B cell (primary cell): ENCODE measurements around the gene EIPR1. TPM values are rescaled to one million over a fixed set of nuclear protein-coding genes. Genes with fewer than 3 reads are reported as not detected.

Experiments used
- ATAC-seq: fragments of 200-7000 bp; cut with Tn5 transposase; one replicate; pipeline ENCODE4 v1.10.0; 2021; ENCODE audit warnings: low read depth, mild to moderate bottlenecking, moderate number of reproducible peaks, moderate library complexity
- CTCF ChIA-PET: fragments of 350-600 bp; sonication (Branson Sonifier 250); formaldehyde crosslinking; loops from one replicate; lab custom pipeline; 2021; ENCODE audit warnings: antibody characterized with exemption, inconsistent platforms; lab: Charles Lee
- POLR2A ChIA-PET: fragments of 350-600 bp; sonication (Branson Sonifier 250); formaldehyde crosslinking; loops from one replicate; lab custom pipeline; 2021; ENCODE audit warnings: antibody characterized with exemption; lab: Charles Lee
- DNase-seq: peaks from one replicate; pipeline ENCODE4 v3.0.0; 2013
- H2AFZ ChIP-seq: 2 replicates; pipeline ENCODE4 v1.6.1; 2012; ENCODE audit warnings: mild to moderate bottlenecking, low read depth, low read length; ENCODE audit not compliant: insufficient read depth, poor library complexity, severe bottlenecking
- H3K27ac ChIP-seq, 2 donors: 1 replicate in 1 of 2; 2 replicates in 1 of 2; pipeline ENCODE4 v1.5.1; 2012 to 2013; ENCODE audit warnings: low read length in 2 of 2, mild to moderate bottlenecking in 2 of 2, moderate library complexity in 1 of 2
- H3K27me3 ChIP-seq, 4 experiments: fragments of 200-600 bp in 1 of 4; sonication (generic) in 1 of 4; replicated peaks in 1 of 4; 1 replicate in 2 of 4; 2 replicates in 2 of 4; pipeline versions ENCODE4 v1.6.1 to v1.7.0; 2013 to 2016; ENCODE audit warnings: low read length in 3 of 4, mild to moderate bottlenecking in 2 of 4, mixed read lengths in 1 of 4, moderate library complexity in 1 of 4; ENCODE audit not compliant: insufficient read depth in 4 of 4, control insufficient read depth in 3 of 4; ENCODE audit errors: control extremely low read depth in 1 of 4
- H3K36me3 ChIP-seq, 2 experiments: replicated peaks in 1 of 2; 1 replicate in 1 of 2; 2 replicates in 1 of 2; pipeline versions ENCODE4 v1.6.1 to v1.7.1; 2013; ENCODE audit warnings: low read length in 1 of 2; ENCODE audit not compliant: insufficient read depth in 2 of 2, control insufficient read depth in 1 of 2; ENCODE audit errors: control extremely low read depth in 1 of 2, extremely low read depth in 1 of 2
- H3K4me1 ChIP-seq, 2 donors: fragments of 200-600 bp in 1 of 2; sonication (generic) in 1 of 2; 1 replicate in 1 of 2; 2 replicates in 1 of 2; pipeline versions ENCODE4 v1.5.1 to v1.6.1; 2013 to 2017; ENCODE audit warnings: low read length in 2 of 2; ENCODE audit not compliant: control insufficient read depth in 2 of 2, insufficient read depth in 2 of 2
- H3K4me2 ChIP-seq: replicated peaks from 2 replicates; pipeline ENCODE3; 2012; ENCODE audit warnings: mild to moderate bottlenecking, low read depth, low read length; ENCODE audit not compliant: poor library complexity, severe bottlenecking
- H3K4me3 ChIP-seq, 5 experiments: fragments of 200-600 bp in 1 of 5; sonication (generic) in 1 of 5; 1 replicate in 3 of 5; 2 replicates in 2 of 5; pipeline versions ENCODE4 v1.5.1 to v1.7.0; 2011 to 2016; ENCODE audit warnings: low read length in 4 of 5, mild to moderate bottlenecking in 4 of 5, low read depth in 2 of 5, control low read depth in 1 of 5, moderate library complexity in 1 of 5; ENCODE audit not compliant: insufficient read depth in 1 of 5; ENCODE audit errors: control extremely low read depth in 1 of 5, extremely low read depth in 1 of 5
- H3K79me2 ChIP-seq: fragments of 200-600 bp; sonication (generic); one replicate; pipeline ENCODE4 v1.6.0; 2016; ENCODE audit warnings: low read length; ENCODE audit not compliant: control insufficient read depth, insufficient read depth
- H3K9ac ChIP-seq: fragments of 200-600 bp; sonication (generic); 2 replicates; pipeline ENCODE4 v1.6.1; 2017; ENCODE audit warnings: mild to moderate bottlenecking, low read length, moderate library complexity
- H3K9me3 ChIP-seq, 3 donors: one replicate each; pipeline versions ENCODE4 v1.6.1 to v1.7.1; 2013; ENCODE audit warnings: low read length in 2 of 3; ENCODE audit not compliant: control insufficient read depth in 2 of 3, insufficient read depth in 1 of 3; ENCODE audit errors: control extremely low read depth in 1 of 3
- H4K20me1 ChIP-seq: 2 replicates; pipeline ENCODE4 v1.6.0; 2012; ENCODE audit warnings: mild to moderate bottlenecking, low read length; ENCODE audit not compliant: insufficient read depth, control insufficient read depth, poor library complexity, severe bottlenecking
- H3K27ac Mint-ChIP-seq: one replicate; pipeline ENCODE4 v1.8.0; 2021; ENCODE audit warnings: mixed read lengths
- H3K27me3 Mint-ChIP-seq: one replicate; pipeline ENCODE4 v1.8.0; 2021; ENCODE audit warnings: mixed read lengths
- H3K4me1 Mint-ChIP-seq: one replicate; pipeline ENCODE4 v1.8.0; 2021; ENCODE audit warnings: mixed read lengths
- H3K4me3 Mint-ChIP-seq: one replicate; pipeline ENCODE4 v1.8.0; 2021; ENCODE audit warnings: mixed read lengths
- H3K9me3 Mint-ChIP-seq: one replicate; pipeline ENCODE4 v1.8.0; 2022; ENCODE audit warnings: mixed read lengths; ENCODE audit not compliant: insufficient read depth
- EZH2 ChIP-seq: IDR thresholded peaks from 2 replicates; pipeline ENCODE4 v1.6.1; 2012; ENCODE audit warnings: borderline replicate concordance, low read depth, mild to moderate bottlenecking, moderate library complexity, low read length; ENCODE audit not compliant: insufficient read depth, poor library complexity, severe bottlenecking
- WGBS: methylation state at CpG from one replicate; pipeline ENCODE4 v1.1.5; 2013; ENCODE audit warnings: missing lambda C conversion rate; ENCODE audit not compliant: insufficient coverage; 5-methylcytosine and 5-hydroxymethylcytosine counted together
- intact Hi-C: fragments of 100-400 bp; cut with micrococcal nuclease; formaldehyde crosslinking; loops from one replicate; pipeline ENCODE4 v1.10.0; 2022
- polyA plus RNA-seq: library from polyadenylated mRNA; depleted of rRNA; stranded (reverse); fragments of >200 nt; gene quantifications from 2 replicates; pipeline ENCODE4 v1.2.3, GENCODE V29; 2012
- total RNA-seq, 2 donors: library from RNA; stranded (reverse); fragments of 120-200 nt in 1 of 2; gene quantifications; 1 replicate in 1 of 2; 2 replicates in 1 of 2; pipeline versions ENCODE4 v1.2.3 to v1.2.4, GENCODE V29; 2013 to 2022
- TF ChIP-seq, protein P1 (sequence below): fragments of 200-600 bp; IDR thresholded peaks from one replicate; pipeline ENCODE4 v1.8.0; 2022; ENCODE audit warnings: antibody characterized with exemption, mild to moderate bottlenecking

EIPR1 gene
- total and polyA plus RNA-seq, 2 donors (not counting 1 experiment from before 2014, with no cell fraction given): 31.8 to 37.0 TPM

- WGBS: 94% methylated on average over 10 of the region's 17 CpGs
- POLR2A ChIA-PET: no interaction called here
- no peaks in the 10 kb centered on the region for H3K27me3 ChIP-seq
- H3K36me3 ChIP-seq: peaks cover 0 to 4% of the 10 kb centered on the region in 2 experiments
- TF ChIP-seq EZH2: no peak
- TF ChIP-seq, protein P1, sequence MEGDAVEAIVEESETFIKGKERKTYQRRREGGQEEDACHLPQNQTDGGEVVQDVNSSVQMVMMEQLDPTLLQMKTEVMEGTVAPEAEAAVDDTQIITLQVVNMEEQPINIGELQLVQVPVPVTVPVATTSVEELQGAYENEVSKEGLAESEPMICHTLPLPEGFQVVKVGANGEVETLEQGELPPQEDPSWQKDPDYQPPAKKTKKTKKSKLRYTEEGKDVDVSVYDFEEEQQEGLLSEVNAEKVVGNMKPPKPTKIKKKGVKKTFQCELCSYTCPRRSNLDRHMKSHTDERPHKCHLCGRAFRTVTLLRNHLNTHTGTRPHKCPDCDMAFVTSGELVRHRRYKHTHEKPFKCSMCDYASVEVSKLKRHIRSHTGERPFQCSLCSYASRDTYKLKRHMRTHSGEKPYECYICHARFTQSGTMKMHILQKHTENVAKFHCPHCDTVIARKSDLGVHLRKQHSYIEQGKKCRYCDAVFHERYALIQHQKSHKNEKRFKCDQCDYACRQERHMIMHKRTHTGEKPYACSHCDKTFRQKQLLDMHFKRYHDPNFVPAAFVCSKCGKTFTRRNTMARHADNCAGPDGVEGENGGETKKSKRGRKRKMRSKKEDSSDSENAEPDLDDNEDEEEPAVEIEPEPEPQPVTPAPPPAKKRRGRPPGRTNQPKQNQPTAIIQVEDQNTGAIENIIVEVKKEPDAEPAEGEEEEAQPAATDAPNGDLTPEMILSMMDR: no peak
- peaks cover 0 to 16% (median 0%) of the 10 kb centered on the region in 3 donors for H3K9me3 ChIP-seq
- H3K4me1 Mint-ChIP-seq: no peaks in the 10 kb centered on the region
- H3K27ac Mint-ChIP-seq: no peak overlapping the region
- CTCF ChIA-PET: no interaction called here
- H3K9me3 Mint-ChIP-seq: no peaks in the 10 kb centered on the region
- DNase-seq (no peak), ATAC-seq (no peak)
- no peaks in the 10 kb centered on the region for H4K20me1 ChIP-seq
- H3K79me2 ChIP-seq: peaks cover 12% of the 10 kb centered on the region
- H3K27ac ChIP-seq: no peak overlapping the region
- H2AFZ ChIP-seq: no peak overlapping the region
- H3K27me3 Mint-ChIP-seq: no peaks in the 10 kb centered on the region
- no peak overlapping the region for H3K9ac ChIP-seq
- intact Hi-C loops: loop anchor here (10.0 kb wide), 1 partner anchor 126 kb away; no protein-coding TSS in a partner anchor
- no peak overlapping the region for H3K4me3 ChIP-seq
- H3K4me2 ChIP-seq: no peak overlapping the region
- no peaks in the 10 kb centered on the region for H3K4me1 ChIP-seq
- H3K4me3 Mint-ChIP-seq: no peak overlapping the region
Observed at GRCh38 chr2:3179208-3179607, 198.4 kb downstream of the EIPR1 start.

- Histone ChIP-seq H3K36me3 (peaks cover 0 to 4% of the 10 kb centered on the region in 2 experiments), H3K9me3 (peaks cover 0 to 16% (median 0%) of the 10 kb centered on the region in 3 donors), H3K9ac (no peak overlapping the region), H3K27ac (no peak overlapping the region), H2AFZ (no peak overlapping the region), H4K20me1 (no peaks in the 10 kb centered on the region), H3K27me3 (no peaks in the 10 kb centered on the region), H3K4me1 (no peaks in the 10 kb centered on the region), H3K4me3 (no peak overlapping the region), H3K79me2 (peaks cover 12% of the 10 kb centered on the region), H3K4me2 (no peak overlapping the region)
- no peak for ATAC-seq
- H3K4me1 Mint-ChIP-seq: no peaks in the 10 kb centered on the region
- no peak for DNase-seq
- H3K4me3 Mint-ChIP-seq: no peak overlapping the region
- intact Hi-C loops: loop anchor here (10.0 kb wide), 1 partner anchor 126 kb away; no protein-coding TSS in a partner anchor
- no peak overlapping the region for H3K27ac Mint-ChIP-seq
- TF ChIP-seq, protein P1: no peak
- no peak for TF ChIP-seq EZH2
- H3K27me3 Mint-ChIP-seq: no peaks in the 10 kb centered on the region
- no peaks in the 10 kb centered on the region for H3K9me3 Mint-ChIP-seq
- 98% methylated on average over 7 of the region's 7 CpGs for WGBS
- POLR2A ChIA-PET: interaction anchor here (0.6 kb wide), 1 partner anchor 1864 kb away, joined by 3 read pairs; no protein-coding TSS in a partner anchor
- CTCF ChIA-PET: no interaction called here
Observed at GRCh38 chr2:3178578-3179031, 199.0 kb downstream of the EIPR1 start.
